ENCODE results near the gene SYTL2.

SYTL2 gene

GRCh38 chr11:85755701-85756100, 55.2 kb downstream of the SYTL2 start:
- no peak for DNase-seq

GRCh38 chr11:85755285-85755684, 55.7 kb downstream of the SYTL2 start:
- DNase-seq, result no peak

- DNase-seq, result no peak
These were observed 57.9 kb downstream of the SYTL2 start for GRCh38 chr11:85752890-85753581.

GRCh38 chr11:85752201-85752889, 58.6 kb downstream of the SYTL2 start:
- DNase-seq, result no peak

- DNase-seq, result no peak
These were observed 59.2 kb downstream of the SYTL2 start for GRCh38 chr11:85751724-85752123.

- DNase-seq, result no peak
These were observed 60.3 kb downstream of the SYTL2 start for GRCh38 chr11:85750646-85751045.

- DNase-seq, result no peak
These were observed 61.1 kb downstream of the SYTL2 start for GRCh38 chr11:85749884-85750283.

- DNase-seq, result no peak
These were observed 61.6 kb downstream of the SYTL2 start for GRCh38 chr11:85749287-85749834.

GRCh38 chr11:85748455-85748891, 62.5 kb downstream of the SYTL2 start:
- DNase-seq, result no peak

- peak; percentile 51 for DNase-seq
These were observed 64.3 kb downstream of the SYTL2 start for GRCh38 chr11:85746670-85747069.

- DNase-seq, result no peak
These were observed 65.3 kb downstream of the SYTL2 start for GRCh38 chr11:85745626-85746025.

- DNase-seq, result no peak
These were observed 68.1 kb downstream of the SYTL2 start for GRCh38 chr11:85742873-85743275.

- DNase-seq, result no peak
These were observed 68.6 kb downstream of the SYTL2 start for GRCh38 chr11:85742348-85742747.

- no peak for DNase-seq
These were observed 70.2 kb downstream of the SYTL2 start for GRCh38 chr11:85740481-85741400.

- no peak for DNase-seq
These were observed 73.2 kb downstream of the SYTL2 start for GRCh38 chr11:85737738-85738137.

GRCh38 chr11:85735876-85736460, 75.0 kb downstream of the SYTL2 start:
- DNase-seq, result no peak

GRCh38 chr11:85732965-85733364, 78.0 kb downstream of the SYTL2 start:
- no peak for DNase-seq

- DNase-seq, result no peak
These were observed 84.6 kb downstream of the SYTL2 start for GRCh38 chr11:85726381-85726780.

GRCh38 chr11:85725510-85726258, 85.3 kb downstream of the SYTL2 start:
- DNase-seq, result no peak

- DNase-seq, result peak; percentile 56
These were observed 86.0 kb downstream of the SYTL2 start for GRCh38 chr11:85724748-85725465.

- no peak for DNase-seq
These were observed 87.9 kb downstream of the SYTL2 start for GRCh38 chr11:85723088-85723487.

All from inflammatory macrophage treated with lipopolysaccharide for 4 hours (primary cell).